ENCODE data around the gene ZWILCH.

ZWILCH gene

DNA sequence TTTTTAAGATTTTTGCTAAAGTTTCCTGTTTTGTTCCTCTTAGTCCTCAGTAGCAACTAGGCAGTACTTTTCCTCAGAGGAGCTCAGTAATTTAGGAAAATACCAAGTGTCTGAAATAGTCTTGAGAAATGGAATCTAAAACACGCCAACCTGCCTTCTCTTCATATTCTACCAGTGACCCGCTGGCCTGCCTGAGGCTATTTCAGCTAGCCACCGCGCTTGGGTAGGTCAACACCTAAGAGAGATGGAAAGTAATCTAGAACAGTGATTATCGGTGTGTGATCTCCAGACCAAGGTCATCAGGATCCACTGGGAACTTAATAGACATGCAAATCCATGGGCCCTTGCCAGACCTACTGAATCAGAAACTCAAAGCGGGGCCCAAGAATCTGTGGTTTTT is 53.1 kb downstream of the ZWILCH start:
- DNase-seq: no peak

- DNase-seq: no peak
Measured at GRCh38 chr15:66560856-66561525, 55.9 kb downstream of the ZWILCH start.

DNA sequence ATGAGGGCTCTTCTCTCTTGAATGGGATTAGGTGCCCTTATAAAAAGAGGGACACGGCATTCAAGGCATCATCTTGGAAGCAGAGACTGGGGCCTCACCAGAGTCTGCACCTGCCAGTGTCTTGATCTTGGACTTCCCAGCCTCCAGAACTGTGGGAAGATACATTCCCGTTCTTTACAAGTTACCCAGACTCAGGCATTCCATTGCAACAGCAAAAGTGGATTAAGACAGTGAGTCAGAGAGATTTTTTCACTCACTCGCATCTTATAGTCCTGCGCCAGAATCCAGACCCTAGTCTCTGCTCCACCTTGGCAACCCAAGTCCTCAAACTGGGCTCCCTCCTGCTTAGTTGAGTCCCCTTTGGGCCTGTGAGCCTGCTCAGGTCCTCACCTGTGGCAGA is 58.0 kb downstream of the ZWILCH start:
- no peak for DNase-seq

- DNase-seq: no peak
Measured at GRCh38 chr15:66563566-66564110, 58.5 kb downstream of the ZWILCH start.

GRCh38 chr15:66564136-66565041 is 59.3 kb downstream of the ZWILCH start:
- no peak for DNase-seq

DNA sequence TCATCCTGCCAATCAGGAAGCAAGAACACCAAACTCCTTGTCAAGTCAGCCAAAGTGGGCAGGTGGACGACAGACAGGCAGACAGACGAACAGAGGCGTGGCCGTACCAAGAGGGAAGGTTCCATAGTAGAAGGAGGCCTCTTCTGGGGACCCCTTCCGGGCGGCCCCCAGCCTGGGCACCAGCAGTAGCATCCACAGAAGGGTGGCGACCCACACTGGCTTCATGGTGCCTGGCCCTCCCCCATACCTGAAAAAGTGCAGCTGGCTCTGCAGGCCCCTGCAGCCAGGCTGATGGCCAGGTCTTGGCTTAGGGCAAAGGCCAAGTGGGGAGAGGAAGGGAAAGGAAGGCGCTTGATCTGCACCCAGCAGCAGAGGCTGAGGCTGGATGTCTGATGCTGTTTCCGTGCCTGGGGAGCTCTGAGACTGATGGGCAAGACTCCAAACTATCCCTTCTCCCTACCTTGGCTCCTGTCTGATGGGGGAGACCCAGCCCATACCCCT is 60.1 kb downstream of the ZWILCH start:
- no peak for DNase-seq

GRCh38 chr15:66565741-66566144 is 60.6 kb downstream of the ZWILCH start, which contains the start of gene LCTL:
Gene LCTL, minus strand, starts transcription at chr15:66565998. Its CDS starts 633 bp downstream, at chr15:66565365.
- DNase-seq: no peak

GRCh38 chr15:66566963-66567531 is 61.9 kb downstream of the ZWILCH start:
- peak; percentile 51 to 55 for DNase-seq

DNA sequence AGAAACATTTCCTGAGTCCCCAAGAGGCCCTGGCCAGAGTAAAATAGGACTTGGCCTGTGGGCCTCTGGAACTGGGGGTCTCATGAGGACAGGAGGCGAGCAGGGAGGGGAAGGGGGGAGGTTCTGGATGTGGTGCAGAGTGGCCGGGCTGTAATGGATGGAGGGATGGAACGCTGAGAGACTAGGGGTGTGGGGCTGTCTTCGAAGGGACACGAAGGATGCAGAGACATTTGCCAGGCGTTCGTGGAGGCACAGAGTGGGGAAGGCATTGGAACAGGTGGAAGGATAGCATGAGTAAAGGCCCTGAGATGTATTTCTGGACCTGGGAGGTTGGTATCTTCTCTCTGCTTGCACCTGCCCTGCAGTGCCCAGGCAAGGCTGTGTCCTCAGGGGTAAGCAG is 62.8 kb downstream of the ZWILCH start:
- DNase-seq: no peak

- no peak for DNase-seq
Measured at GRCh38 chr15:66569461-66570137, 64.5 kb downstream of the ZWILCH start.

DNA sequence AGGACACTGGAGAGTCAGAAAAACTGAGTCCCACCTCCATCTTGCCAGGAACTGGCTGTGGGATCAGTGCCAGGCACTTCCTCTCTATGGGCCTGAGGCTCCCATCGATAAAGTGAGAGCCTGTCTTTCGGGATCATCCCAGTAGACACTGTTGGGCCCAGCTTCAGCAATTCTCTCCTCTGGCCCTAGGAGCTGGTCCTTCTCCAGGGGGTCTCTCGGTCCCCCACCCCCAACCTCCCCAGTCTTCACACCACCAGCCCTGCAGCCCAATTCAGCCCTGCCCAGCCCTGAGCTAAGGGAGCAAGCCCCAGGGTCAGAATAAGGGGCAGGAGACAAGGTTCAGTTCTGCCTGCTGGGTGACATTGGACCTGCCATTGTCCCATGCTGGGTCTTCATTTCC is 65.2 kb downstream of the ZWILCH start:
- DNase-seq: no peak

- no peak for DNase-seq
Measured at GRCh38 chr15:66570842-66571478, 65.8 kb downstream of the ZWILCH start.

DNA sequence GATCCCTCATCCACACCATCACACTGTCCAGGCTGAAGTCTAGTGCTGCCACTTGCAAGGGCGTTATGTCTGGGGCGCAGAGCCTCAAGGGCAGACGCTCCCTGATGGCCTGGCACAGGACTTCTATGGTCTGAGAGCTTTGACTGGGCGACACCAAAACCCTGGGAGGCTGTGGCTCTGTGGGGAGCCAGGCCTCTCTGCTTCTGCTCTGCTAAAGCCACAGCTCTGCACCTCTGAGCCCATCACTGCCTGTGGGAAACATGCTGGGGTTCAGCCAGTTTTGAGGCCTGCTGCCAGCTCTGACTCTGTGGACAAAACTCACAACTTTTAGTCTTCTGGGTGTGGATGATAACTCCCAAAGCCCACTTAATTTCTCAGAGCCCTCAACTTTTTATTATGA is 67.0 kb downstream of the ZWILCH start:
- DNase-seq: no peak

DNA sequence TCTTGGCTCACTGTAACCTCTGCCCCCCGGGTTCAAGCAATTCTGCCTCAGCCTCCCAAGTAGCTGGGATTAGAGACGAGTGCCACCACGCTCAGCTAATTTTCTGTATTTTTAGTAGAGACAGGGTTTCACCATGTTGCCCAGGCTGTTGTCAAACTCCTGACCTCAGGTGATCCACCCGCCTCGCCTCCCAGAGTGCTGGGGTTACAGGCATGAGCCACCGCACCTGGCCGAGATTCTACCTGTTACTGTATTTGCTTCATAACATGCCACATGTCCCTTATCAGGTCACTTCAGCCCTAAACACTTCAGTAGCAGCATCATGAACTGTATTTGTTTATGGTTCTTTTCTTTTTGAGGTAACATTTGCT is 68.2 kb downstream of the ZWILCH start:
- DNase-seq: no peak

DNA sequence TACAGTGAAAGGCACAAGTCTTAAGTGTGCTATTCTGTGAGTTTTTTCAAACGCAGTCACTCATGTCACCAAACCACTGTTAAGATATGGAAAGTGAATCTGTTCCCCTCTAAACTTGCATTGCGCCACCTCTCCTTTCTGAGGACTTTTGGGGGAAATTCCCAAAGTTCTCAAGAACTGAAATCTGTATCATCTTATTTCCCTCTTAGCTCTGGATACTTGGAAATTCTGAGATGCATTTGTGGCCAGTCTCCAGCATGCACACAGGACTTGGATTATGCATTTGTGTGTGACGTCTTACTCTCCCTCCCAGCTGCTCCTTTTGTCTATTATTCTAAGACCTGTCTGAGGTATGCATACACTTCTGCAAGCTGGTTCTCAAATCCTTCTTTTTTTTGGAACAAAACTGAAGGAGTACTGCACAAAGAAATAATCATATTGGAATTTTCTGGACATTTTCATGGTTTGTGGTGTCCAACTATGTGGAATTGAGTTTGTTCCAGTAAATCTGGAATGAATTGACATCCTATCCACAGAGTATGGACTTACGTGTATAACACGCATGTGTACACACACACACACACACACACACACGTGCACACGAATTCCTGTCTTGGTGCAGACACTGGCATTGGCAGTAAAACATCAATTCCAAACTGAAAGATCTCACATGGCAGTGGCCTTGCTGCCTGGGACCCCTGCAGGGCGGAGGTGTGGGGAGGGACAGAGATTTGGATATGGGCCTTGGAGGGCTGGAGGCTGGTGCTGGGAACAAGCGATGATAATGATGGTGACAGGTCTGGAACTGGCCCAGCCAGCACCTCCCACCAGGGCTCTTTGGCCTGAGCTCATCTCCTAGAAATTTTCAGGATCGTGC is 68.8 kb downstream of the ZWILCH start:
- no peak for DNase-seq

DNA sequence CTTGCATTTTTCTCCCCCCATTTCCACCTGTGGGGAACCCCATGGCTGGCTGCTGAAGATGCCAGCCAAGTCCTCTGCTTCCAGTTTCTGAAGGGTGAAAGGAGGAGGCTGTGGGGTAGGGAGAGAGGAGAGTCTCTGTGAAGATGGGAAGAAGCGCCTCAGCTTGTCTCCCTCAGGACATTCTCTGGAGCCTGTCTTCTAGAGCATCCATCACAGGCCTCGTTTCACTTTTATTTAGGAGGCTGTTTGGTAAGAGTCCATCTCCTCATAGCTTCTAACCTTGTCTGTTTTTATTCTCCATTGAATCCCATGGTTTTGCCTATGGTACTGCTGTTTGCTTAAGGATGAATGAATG is 69.4 kb downstream of the ZWILCH start:
- no peak for DNase-seq

- DNase-seq: peak; percentile 19 to 38
Measured at GRCh38 chr15:66578286-66578875, 73.3 kb downstream of the ZWILCH start.

DNA sequence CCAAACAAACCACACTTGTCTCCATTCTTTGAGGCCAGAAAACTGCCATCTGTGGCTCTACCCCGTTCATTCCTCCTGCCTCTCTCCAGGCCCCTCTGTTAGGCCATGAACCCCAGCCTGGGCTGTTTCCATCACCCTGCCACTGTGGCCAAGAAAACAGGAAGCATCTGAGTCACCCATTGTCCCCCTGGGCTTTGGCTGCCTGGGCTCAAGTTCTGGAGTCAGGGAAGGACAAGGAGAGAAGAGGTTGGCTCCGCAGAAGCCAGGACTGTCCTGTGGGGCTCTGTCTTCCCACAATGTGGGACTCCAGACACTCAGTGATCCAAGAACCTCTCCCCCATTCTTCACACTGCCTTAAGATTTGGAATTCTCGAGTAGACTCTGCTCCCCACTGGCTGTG is 75.5 kb downstream of the ZWILCH start:
- peak in 1 of 2 experiments; percentile 1 for DNase-seq

DNA sequence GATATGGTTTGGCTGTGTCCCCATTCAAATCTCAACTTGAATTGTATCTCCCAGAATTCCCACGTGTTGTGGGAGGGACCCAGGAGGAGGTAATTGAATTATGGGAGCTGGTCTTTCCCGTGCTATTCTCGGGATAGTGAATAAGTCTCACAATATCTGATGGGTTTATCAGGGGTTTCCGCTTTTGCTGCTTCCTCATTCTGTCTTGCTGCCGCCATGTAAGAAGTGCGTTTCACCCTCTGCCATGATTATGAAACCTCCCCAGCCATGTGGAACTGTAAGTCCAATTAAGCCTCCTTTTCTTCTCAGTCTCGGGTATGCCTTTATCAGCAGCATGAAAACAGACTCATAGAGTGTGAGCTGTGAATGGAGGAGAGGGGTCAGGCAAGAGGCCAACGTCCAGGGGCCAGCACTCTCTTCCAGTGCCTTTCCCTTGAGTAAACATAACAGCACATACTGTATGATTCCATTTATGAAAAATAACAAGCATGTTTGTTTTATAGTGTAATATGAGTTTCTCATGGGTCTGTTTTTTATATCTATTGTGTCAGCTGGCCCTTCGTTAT is 76.9 kb downstream of the ZWILCH start:
- DNase-seq: no peak

DNA sequence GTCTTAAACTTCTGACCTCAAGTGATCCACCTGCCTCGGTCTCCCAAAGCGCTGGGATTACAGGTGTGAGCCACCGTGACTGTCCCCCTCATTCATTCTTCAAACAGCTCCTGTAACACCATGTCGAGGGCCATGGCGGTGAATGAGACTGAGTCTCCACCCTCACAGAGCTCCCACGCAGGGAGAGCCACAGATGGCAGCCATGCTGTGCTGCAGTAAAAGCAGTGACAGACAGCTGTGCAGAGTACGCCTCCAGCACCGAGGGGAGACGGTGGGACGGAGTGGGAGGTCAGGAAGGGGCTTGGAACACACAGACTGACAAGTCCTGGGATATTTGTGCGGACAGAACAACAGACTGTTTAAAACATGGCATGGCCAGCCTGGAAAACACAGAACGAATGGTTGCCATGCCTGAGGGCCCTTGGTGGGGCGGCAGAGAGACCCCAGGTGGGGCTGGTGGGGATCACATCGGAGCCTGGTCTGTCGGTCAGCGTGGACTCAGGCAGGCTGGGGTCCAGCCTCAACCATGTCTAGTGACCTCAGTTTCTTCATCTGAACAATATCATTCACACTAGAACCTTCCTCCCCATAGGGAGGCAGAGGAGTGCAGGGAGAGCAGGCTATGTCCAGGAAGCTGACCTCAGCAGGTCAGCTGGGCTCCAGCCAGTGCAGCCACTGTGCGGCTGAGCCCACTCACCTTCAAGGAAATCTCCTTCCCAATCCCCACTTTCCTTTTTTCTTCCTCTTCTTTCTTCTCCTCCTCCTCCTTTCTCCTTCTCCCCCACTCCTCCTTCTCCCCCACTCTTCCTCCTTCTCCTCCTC is 81.2 kb downstream of the ZWILCH start:
- DNase-seq: no peak
